NCI-H2227 (cell line): ENCODE measurements around the gene CDC25B.
A peak's percentile ranks its signal among the peaks of the same experiment; 100 is the strongest.

Source experiments
- DNase-seq: peaks from one replicate; lab custom pipeline; 2025; ENCODE audit not compliant: unreplicated experiment; lab: John Stamatoyannopoulos, UW

Gene CDC25B

DNA sequence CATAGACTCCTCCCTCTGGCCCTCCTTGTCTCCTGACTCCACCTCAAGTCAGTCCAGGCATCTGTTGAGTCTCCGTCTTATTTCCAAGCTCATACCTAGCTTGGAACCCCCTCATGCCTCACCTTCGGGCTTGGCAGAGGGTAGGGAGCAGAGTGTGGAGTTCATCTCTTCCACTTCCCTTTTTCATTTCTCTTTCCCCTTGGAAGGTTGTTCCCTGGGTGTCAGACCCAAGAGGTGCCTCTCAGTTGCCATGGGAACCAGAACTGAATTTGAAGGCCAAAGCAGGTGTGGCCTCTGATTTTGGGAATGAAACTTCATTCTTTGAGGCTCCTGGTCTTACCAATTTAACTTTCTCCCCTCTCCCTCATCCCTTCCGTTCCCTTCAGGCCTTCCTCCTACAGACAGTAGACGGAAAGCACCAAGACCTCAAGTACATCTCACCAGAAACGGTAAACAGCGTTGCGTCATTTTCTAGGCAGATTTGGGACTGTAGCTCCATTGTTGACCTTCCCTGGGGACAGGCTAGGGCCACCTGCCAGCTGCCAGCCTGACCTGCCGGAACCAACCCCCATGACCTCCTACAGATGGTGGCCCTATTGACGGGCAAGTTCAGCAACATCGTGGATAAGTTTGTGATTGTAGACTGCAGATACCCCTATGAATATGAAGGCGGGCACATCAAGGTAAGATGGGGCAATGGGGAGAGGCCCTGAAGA, 6.6 kb downstream of the CDC25B start:
- DNase-seq = no peak

DNA sequence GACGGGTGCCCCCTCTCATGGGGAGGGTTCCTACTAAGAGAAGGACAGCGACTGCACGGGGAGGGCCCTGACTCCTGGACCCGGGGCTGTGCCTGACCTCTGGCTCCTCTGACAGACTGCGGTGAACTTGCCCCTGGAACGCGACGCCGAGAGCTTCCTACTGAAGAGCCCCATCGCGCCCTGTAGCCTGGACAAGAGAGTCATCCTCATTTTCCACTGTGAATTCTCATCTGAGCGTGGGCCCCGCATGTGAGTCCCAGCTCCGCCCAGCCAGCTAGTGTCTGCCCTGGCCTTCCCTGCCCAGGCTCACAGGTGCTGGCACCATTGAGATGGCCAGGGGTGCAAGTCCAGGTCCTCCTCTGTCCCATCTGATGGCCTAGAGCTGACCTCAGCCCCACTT, 7.2 kb downstream of the CDC25B start:
- no peak for DNase-seq

GRCh38 chr20:3803854-3804253, 7.7 kb downstream of the CDC25B start:
- DNase-seq = no peak

DNA sequence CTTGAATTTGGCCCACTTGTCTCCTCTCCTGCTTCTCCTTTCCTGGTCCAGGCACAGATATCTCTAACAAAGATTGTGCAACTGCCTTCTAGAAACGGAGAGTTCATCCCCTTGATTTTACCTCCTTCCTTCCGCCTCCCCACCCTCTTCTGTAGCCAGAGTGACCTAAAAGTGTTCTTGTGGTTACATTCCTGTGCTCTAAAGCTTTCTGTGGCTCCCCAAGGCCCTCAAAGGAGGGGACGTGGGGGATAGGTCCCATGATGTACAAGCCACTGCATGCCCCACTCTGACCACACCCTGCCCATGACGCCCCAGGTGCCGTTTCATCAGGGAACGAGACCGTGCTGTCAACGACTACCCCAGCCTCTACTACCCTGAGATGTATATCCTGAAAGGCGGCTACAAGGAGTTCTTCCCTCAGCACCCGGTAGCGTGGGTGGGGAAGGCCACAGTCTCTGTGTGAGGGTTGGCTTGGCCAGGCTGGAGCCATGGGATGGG, 8.2 kb downstream of the CDC25B start:
- DNase-seq = no peak

DNA sequence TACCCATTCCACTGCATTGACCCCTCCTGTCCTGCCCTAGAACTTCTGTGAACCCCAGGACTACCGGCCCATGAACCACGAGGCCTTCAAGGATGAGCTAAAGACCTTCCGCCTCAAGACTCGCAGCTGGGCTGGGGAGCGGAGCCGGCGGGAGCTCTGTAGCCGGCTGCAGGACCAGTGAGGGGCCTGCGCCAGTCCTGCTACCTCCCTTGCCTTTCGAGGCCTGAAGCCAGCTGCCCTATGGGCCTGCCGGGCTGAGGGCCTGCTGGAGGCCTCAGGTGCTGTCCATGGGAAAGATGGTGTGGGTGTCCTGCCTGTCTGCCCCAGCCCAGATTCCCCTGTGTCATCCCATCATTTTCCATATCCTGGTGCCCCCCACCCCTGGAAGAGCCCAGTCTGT, 8.7 kb downstream of the CDC25B start:
- no peak for DNase-seq

- DNase-seq = no peak
These were observed 12.4 kb downstream of the CDC25B start for GRCh38 chr20:3808544-3808943.

GRCh38 chr20:3811467-3812258, 15.6 kb downstream of the CDC25B start:
- DNase-seq = peak; percentile 59

GRCh38 chr20:3812259-3812681, 16.2 kb downstream of the CDC25B start:
- DNase-seq = no peak

GRCh38 chr20:3812975-3813847, 17.1 kb downstream of the CDC25B start:
- DNase-seq = no peak

DNA sequence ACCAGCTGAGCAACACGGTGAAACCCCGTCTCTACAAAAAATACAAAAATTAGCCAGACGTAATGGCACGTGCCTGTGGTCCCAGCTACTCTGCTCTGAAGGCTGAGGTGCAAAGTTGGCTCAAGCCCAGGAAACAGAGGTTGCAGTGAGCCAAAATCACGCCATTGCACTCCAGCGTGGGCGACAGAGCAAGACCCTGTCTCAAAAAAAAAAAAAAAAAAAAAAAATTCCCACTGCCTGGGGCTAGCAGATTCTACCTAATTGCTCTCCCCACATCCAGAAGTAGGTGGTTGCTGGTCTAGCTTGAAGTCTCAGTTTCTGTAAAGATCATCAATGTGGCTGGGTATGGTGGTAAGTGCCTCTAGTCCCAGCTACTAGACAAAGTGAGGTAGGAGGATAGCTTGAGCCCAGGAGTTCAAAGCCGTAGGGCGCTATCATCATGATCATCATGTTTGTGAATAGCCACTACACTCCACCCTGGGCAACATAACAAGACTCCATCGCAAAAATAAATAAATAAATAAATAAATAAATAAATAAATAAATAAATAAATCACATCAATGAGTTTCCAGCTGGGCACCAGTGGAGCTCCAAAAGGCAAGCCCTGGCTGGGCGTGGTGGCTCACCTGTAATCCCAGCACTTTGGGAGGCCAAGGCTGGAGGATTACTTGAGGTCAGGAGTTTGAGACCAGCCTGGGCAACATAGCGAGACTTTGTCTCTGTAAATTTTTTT, 17.9 kb downstream of the CDC25B start:
- no peak for DNase-seq

- no peak for DNase-seq
These were observed 18.9 kb downstream of the CDC25B start for GRCh38 chr20:3814928-3815495.

DNA sequence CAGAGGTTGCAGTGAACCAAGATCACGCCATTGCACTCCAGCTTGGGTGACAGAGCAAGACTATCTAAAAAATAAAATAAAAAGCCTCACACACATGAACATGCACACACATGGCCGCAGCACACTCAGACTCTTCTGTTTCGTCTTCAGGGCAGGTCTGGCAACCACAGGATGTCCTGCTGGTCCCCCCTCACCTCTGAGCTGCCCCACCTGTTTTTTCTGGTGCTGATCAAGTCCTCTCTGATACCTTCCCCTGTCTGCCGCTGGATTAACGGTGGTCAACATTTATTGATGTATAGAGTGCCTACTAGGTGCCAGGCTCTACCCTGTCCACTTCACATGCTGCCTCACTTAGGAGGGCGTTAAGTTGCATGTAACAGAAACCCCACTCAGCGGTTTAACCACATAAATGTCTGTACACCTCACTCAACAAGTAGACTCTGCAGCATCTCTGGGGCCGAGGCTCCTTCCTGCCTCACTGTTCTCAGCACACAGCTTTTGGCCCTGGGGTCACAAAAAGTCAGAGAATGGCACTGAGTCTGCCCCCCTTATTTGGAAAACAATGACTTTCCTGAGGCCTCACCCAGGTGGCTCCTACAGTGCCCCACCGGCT, 19.7 kb downstream of the CDC25B start:
- no peak for DNase-seq

GRCh38 chr20:3818155-3819151, 22.3 kb downstream of the CDC25B start:
- DNase-seq = peak; percentile 88

DNA sequence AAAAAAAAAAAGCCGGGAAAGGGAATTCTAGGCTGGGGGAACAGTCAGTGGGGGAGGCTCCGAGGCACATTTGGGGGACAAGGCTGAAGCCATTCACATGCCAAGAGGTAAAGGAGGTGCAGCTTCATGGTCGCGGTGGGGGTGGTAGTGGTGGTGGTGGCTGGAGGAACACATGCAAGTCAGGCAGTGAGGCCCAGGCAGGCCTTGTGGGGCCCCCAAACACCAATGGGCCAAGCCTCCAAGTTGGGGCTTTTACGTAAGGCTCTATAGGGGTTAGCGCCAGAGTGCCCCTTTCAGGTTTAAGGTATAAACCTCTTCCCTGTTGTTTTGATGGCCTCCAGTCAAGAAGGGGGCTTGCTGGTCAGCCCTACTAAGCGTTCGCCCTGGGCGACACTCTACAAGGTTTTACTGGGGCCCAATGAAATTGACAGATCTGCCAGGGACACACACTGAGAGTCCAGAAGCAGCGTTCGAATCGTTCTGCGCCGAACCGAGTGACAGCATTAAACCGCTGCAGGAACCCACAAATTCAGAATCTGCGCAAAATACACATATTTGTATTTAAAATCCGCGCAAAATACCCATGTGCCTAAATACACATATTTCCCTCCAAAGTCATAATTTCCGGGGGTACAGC, 23.4 kb downstream of the CDC25B start:
- DNase-seq = no peak

DNA sequence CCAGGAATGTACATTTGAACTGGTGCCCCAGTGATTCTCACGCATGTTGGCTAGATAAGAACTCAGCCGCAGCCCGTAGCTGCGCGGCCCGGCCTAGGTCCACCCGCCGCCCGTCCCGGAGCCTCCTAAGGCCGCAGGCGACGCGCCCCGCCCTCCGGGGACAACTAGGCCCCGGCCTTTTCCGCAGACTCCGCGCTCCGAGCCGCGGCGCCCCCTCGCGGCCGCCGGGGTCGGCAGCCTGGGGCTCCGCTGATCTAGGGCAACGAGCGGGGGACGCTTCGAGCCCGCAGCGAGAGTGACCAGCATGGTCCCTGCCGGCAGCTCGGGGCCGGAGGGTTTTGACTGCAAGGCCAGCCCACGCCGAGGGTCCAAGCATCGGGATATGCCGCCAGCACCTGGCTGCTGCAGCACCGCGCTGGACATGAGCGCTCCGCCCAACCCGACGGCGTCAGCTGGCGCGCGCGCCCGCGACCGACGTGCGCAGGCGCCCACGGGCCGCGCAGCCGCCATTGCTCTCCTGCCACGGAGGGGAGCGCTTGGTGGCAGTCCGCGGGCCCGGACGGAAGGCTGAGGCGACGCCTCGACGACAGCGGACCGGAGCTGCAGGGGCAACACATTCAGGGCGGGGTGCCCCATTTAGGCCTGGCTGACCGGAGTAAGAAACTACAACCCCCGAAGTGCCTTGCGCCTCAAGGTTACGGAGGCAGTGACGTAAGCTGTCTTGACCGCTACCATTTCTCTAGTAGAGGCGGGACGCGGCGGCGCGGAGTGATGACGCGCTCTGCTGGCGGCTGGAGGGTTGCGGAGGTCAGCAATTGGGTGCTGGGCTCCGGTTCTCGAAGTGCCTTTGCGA, 24.2 kb downstream of the CDC25B start, which contains the start of gene AP5S1:
Gene AP5S1 (plus strand): TSS at position 500 of the 853 bp plus-strand sequence. CDS start 1,571 bp downstream, outside the sequence.
- DNase-seq = peak; percentile 97

DNA sequence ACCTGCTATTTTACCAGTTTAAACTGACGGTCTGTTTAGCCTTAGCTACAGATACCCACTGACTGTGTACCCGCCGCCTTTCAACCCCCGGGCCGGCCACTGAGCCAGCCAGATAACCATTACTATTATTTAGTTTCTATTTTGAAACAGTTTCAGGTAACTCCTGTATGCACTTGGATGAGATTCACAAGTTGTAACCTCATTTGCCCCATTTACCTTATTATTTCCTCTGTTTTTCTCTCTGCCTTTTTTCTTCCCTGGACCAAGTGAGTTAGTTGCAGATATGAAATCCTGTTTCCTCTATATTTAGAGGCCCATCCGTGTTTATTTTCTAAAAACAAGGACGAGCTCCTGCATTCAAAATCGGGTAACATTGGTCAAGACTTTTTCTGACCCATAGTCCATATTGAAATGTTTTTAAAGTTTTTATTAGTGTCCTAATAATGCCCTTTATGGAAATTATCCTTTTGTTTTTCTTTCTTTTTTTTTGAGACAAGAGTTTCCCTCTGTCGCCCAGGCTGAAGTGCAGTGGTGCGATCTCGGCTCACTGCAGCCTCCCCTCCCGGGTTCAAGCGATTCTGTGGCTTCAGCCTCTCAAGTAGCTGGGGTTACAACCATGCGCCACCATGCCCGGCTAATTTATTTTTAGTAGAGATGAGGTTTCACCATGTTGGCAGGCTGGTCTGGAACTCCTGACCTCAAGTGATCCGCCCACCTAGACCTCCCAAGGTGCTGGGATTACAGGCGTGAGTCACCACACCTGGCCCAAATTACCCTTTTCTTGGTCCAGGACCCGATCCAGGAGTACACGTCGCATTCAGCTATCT, 25.0 kb downstream of the CDC25B start:
- DNase-seq = no peak
